Psoas muscle (tissue), 8 donors: ENCODE results near the gene PCF11. TPM values are rescaled to one million over a fixed set of nuclear protein-coding genes. Genes with fewer than 3 reads are reported as not detected.

Experiments used
- ATAC-seq, 4 donors: fragments of 200-7000 bp; cut with Tn5 transposase; one replicate each; pipeline ENCODE4 v1.9.1; 2020; ENCODE audit warnings: moderate library complexity in 3 of 4, mild to moderate bottlenecking in 2 of 4
- DNase-seq, 2 donors: peaks; one replicate each; pipeline ENCODE4 v3.0.0-alpha.2; 2020
- H3K27ac ChIP-seq: fragments of 200-600 bp; one replicate; pipeline ENCODE4 v1.8.0; 2022
- H3K27me3 ChIP-seq, 3 donors: fragments of 200-600 bp in 1 of 3; one replicate each; pipeline versions ENCODE4 v1.6.1 to v1.8.0; 2013 to 2022; ENCODE audit warnings: low read length in 2 of 3, mild to moderate bottlenecking in 2 of 3, moderate library complexity in 1 of 3; ENCODE audit not compliant: insufficient read depth in 3 of 3
- H3K36me3 ChIP-seq, 2 donors: fragments of 200-600 bp in 1 of 2; one replicate each; pipeline versions ENCODE4 v1.6.1 to v1.8.0; 2013 to 2022; ENCODE audit warnings: low read depth in 1 of 2, mild to moderate bottlenecking in 1 of 2, moderate library complexity in 1 of 2; ENCODE audit not compliant: insufficient read depth in 1 of 2
- H3K4me1 ChIP-seq: fragments of 200-600 bp; one replicate; pipeline ENCODE4 v1.8.0; 2022
- H3K4me3 ChIP-seq: fragments of 200-600 bp; one replicate; pipeline ENCODE4 v1.8.0; 2022; ENCODE audit warnings: mild to moderate bottlenecking
- H3K9me3 ChIP-seq: fragments of 200-600 bp; one replicate; pipeline ENCODE4 v1.8.0; 2022
- WGBS, 3 donors: extraction: QIAGEN DNeasy Blood & Tissue Kit; methylation state at CpG; one replicate each; pipeline versions ENCODE4 v1.1.6 to v1.1.7; 2013; 5-methylcytosine and 5-hydroxymethylcytosine counted together
- intact Hi-C, 2 donors: fragments of 100-400 bp; cut with DNase I; formaldehyde crosslinking; loops; one replicate each; pipeline versions ENCODE4 v1.11.0 to v1.14.2; 2022
- long read RNA-seq, 2 donors: library from polyadenylated mRNA; unstranded; transcript quantifications; one replicate each; pipeline ENCODE4 v2.0.0, GENCODE V29; 2021
- polyA plus RNA-seq, 3 donors: library from polyadenylated mRNA; stranded (reverse); fragments of 200-250 nt; gene quantifications; one replicate each; pipeline ENCODE4 v1.2.3, GENCODE V29; 2013
- total RNA-seq, 4 donors: library from RNA; stranded (reverse); fragmentation: NEBNext Ultra II Directional in 2 of 4; extraction: Animal tissue kit (Norgen Biotek cat#: 25700) in 2 of 4; gene quantifications; one replicate each; pipeline versions ENCODE4 v1.2.1 to v1.2.4, GENCODE V29; 2021 to 2023
- TF ChIP-seq, protein P1 (sequence below): fragments of 200-600 bp; IDR thresholded peaks from one replicate; pipeline ENCODE4 v1.8.0; 2022; ENCODE audit warnings: antibody characterized with exemption
- donor health status: healthy with polysubstance abuse.
- donor health status: DM: no; HTN: no; CAD: no; lungs with moderate emphysema.
- donor health status: Bipolar disorder and iron deficiency.
- donor health status: healthy.
- donor health status: DM: yes; HTN: yes; CAD: no.
- donor health status: DM: no; HTN: no; CAD: no.
- donor health status: DM: no; HTN: no; CAD: no.
- donor health status: DM: yes; HTN: yes; CAD: no.

Gene PCF11, protein sequence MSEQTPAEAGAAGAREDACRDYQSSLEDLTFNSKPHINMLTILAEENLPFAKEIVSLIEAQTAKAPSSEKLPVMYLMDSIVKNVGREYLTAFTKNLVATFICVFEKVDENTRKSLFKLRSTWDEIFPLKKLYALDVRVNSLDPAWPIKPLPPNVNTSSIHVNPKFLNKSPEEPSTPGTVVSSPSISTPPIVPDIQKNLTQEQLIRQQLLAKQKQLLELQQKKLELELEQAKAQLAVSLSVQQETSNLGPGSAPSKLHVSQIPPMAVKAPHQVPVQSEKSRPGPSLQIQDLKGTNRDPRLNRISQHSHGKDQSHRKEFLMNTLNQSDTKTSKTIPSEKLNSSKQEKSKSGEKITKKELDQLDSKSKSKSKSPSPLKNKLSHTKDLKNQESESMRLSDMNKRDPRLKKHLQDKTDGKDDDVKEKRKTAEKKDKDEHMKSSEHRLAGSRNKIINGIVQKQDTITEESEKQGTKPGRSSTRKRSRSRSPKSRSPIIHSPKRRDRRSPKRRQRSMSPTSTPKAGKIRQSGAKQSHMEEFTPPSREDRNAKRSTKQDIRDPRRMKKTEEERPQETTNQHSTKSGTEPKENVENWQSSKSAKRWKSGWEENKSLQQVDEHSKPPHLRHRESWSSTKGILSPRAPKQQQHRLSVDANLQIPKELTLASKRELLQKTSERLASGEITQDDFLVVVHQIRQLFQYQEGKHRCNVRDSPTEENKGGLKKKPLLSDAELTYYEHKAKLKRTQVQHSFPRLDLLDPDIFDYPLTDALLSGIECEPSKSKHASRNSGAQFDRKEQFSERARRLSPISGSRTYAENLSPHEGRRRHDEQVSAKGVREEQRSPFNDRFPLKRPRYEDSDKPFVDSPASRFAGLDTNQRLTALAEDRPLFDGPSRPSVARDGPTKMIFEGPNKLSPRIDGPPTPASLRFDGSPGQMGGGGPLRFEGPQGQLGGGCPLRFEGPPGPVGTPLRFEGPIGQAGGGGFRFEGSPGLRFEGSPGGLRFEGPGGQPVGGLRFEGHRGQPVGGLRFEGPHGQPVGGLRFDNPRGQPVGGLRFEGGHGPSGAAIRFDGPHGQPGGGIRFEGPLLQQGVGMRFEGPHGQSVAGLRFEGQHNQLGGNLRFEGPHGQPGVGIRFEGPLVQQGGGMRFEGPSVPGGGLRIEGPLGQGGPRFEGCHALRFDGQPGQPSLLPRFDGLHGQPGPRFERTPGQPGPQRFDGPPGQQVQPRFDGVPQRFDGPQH (N-terminal part only)
- total RNA-seq = 10 to 100 TPM; 31.4 to 57.4 (median 47.3) TPM
- polyA plus RNA-seq = 10 to 100 TPM; 19.2 to 29.6 (median 25.3) TPM
- long read RNA-seq, donor 1, partial matches to known transcripts = 5 of 5 reads
- long read RNA-seq, donor 1, other reads (novel, unspliced or antisense) = 0 of 5 reads
- long read RNA-seq, donor 2, full-length matches to known transcripts = 7 of 16 reads
- long read RNA-seq, donor 2, partial matches to known transcripts = 8 of 16 reads
- long read RNA-seq, donor 2, other reads (novel, unspliced or antisense) = 1 of 16 reads

DNA sequence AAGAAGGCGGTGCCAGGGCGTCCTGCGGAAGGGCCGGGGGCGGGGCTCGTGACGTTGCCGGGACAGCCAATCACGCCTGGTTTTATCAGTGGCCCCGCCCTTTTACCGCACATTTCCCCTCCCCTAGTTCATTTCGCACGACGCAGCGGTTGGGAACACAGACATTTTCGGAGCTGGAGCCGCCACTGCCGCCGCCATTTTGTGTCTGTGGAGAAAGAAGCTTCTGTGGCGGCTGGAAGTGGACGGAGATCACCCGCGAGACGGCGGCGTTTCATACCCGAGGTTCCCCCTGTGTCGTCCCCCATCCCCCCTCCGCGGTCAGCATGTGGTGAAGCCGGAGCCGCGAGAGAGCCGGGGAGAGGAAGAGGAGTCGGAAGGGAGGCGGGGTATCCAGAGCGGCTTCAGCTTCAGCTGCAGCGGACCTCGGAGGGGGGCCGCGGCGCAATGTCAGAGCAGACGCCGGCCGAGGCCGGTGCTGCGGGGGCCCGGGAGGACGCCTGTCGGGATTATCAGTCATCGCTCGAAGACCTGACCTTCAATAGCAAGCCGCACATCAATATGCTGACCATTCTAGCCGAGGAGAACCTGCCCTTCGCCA lies at the start of gene PCF11:
PCF11 (plus strand) TSS at position 136 of the 598 bp plus-strand sequence; CDS start at position 445, 309 bp downstream.
- H3K36me3 ChIP-seq = peaks cover 0 to 26% of the 10 kb centered on the region in 2 donors
- peak; percentile 17 to 88 (median 22) for ATAC-seq
- no peak for DNase-seq
- peak within 1 kb of the TSS; percentile 98 for H3K27ac ChIP-seq
- peak within 1 kb of the TSS; percentile 94 for H3K4me3 ChIP-seq
- no peaks in the 10 kb centered on the region for H3K27me3 ChIP-seq
- TF ChIP-seq, protein P1, sequence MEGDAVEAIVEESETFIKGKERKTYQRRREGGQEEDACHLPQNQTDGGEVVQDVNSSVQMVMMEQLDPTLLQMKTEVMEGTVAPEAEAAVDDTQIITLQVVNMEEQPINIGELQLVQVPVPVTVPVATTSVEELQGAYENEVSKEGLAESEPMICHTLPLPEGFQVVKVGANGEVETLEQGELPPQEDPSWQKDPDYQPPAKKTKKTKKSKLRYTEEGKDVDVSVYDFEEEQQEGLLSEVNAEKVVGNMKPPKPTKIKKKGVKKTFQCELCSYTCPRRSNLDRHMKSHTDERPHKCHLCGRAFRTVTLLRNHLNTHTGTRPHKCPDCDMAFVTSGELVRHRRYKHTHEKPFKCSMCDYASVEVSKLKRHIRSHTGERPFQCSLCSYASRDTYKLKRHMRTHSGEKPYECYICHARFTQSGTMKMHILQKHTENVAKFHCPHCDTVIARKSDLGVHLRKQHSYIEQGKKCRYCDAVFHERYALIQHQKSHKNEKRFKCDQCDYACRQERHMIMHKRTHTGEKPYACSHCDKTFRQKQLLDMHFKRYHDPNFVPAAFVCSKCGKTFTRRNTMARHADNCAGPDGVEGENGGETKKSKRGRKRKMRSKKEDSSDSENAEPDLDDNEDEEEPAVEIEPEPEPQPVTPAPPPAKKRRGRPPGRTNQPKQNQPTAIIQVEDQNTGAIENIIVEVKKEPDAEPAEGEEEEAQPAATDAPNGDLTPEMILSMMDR = no peak
- H3K9me3 ChIP-seq = no peaks in the 10 kb centered on the region
- intact Hi-C loops = loop anchor here (1.0 to 5.0 kb wide), 6 partner anchors 35 to 255 kb away; partner anchors contain the start of genes ANKRD42 (in 2 of the 2), DDIAS (in 1 of the 2), PRCP (in 1 of the 2) and RAB30 (in 1 of the 2)
- H3K4me1 ChIP-seq = peaks cover 24% of the 10 kb centered on the region
- 0% methylated on average over 43 to 55 of the region's 55 CpGs for WGBS, 3 donors

DNA sequence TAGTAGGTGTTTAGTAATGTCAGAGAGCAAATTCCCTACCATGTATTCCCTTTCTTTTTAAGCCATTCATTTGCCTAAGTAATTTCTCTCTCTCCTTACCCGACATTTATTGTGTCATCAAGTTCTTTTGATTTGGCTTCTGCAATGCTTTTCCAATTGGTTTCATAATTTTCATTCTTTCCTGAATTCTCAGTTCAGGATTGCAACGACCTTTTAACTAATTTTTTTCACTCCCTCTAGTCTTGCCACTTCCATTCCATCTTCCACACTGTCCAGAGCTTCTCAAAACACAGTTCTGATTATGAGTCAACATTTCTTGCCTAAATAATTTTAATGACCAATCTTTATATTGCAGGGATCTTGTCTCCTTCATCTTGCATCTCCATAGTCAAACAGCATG lies 44.0 kb upstream of the PCF11 start:
- Histone ChIP-seq H3K27ac (no peak overlapping the region), H3K4me3 (no peak overlapping the region), H3K9me3 (no peaks in the 10 kb centered on the region), H3K4me1 (no peaks in the 10 kb centered on the region), H3K27me3 (no peaks in the 10 kb centered on the region), H3K36me3 (no peaks in the 10 kb centered on the region)
- TF ChIP-seq, protein P1 = no peak
- intact Hi-C loops = no loop called here
- ATAC-seq (no peak), DNase-seq (no peak)
- 35 to 60% (median 46%) methylated on average over 2 of the region's 2 CpGs for WGBS, 3 donors

DNA sequence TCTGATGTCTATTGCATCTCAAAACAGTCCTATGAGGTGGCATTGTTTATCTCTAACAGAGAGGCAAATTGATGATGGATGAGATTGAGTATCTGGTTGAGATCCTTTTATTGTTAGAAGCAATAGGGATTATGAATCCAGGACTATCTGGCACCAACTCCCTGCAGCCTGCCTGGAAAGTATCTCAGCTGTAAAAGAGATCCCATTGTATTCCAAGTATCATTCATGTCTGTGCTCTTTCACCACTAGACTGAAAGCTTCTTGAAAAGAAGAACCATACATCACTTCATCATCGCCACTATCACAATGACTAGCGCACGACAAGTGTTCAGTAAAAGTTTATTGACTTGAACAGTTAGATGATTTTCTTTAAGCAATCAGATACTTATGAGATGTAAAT lies 41.9 kb upstream of the PCF11 start:
- H3K27ac ChIP-seq = no peak overlapping the region
- H3K4me1 ChIP-seq = no peaks in the 10 kb centered on the region
- 92 to 98% (median 95%) methylated on average over 3 of the region's 3 CpGs for WGBS, 3 donors
- DNase-seq = no peak
- no peak overlapping the region for H3K4me3 ChIP-seq
- H3K36me3 ChIP-seq = no peaks in the 10 kb centered on the region
- intact Hi-C loops = no loop called here
- TF ChIP-seq, protein P1 = no peak
- no peaks in the 10 kb centered on the region for H3K9me3 ChIP-seq
- ATAC-seq = no peak
- H3K27me3 ChIP-seq = no peaks in the 10 kb centered on the region

DNA sequence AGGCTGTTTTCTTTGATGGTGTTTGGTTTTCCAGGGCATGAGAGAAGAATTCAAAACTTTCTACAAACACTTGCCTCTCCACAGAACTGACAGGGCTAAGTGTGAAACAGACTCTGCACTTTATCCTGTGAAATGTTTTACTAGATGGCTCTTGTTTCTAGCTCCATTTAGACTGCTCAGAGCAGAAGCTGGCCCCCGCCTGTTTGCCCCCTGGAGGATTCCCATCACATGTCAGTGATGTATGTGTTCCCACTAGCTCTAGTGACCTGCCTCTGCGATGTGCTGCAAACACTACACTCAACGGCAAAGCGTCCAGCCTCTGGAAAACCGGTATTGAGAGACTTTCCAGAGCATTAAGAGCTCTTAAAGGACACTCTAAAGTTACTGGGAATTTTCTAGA lies 41.4 kb upstream of the PCF11 start:
- no peak overlapping the region for H3K27ac ChIP-seq
- intact Hi-C loops = no loop called here

More for the DNA sequence above, 41.4 kb upstream of the PCF11 start:
- 35 to 44% (median 40%) methylated on average over 5 of the region's 5 CpGs for WGBS, 3 donors
- no peak for DNase-seq
- Histone ChIP-seq H3K9me3 (no peaks in the 10 kb centered on the region), H3K4me3 (no peak overlapping the region), H3K27me3 (no peaks in the 10 kb centered on the region), H3K4me1 (no peaks in the 10 kb centered on the region), H3K36me3 (no peaks in the 10 kb centered on the region)
- TF ChIP-seq, protein P1 = no peak
- ATAC-seq = no peak
